Nephron (organoid): ENCODE measurements around the gene CIT.

ENCODE experiments used
- H3K27ac Mint-ChIP-seq, 3 experiments: 2 replicates each; pipeline ENCODE4 v1.8.0; 2020; ENCODE audit warnings: mixed read lengths in 3 of 3, mild to moderate bottlenecking in 2 of 3, moderate library complexity in 1 of 3
- H3K27me3 Mint-ChIP-seq: 2 replicates; pipeline ENCODE4 v1.8.0; 2021; ENCODE audit warnings: low read depth, mild to moderate bottlenecking, moderate library complexity, mixed read lengths
- H3K36me3 Mint-ChIP-seq: 2 replicates; pipeline ENCODE4 v1.8.0; 2020; ENCODE audit warnings: low read depth, mixed read lengths
- H3K4me1 Mint-ChIP-seq: 2 replicates; pipeline ENCODE4 v1.8.0; 2020; ENCODE audit warnings: mixed read lengths
- H3K4me3 Mint-ChIP-seq, 3 experiments: 2 replicates each; pipeline ENCODE4 v1.8.0; 2020; ENCODE audit warnings: mild to moderate bottlenecking in 3 of 3, mixed read lengths in 3 of 3, moderate library complexity in 2 of 3
- H3K9me3 Mint-ChIP-seq: 2 replicates; pipeline ENCODE4 v1.8.0; 2020; ENCODE audit warnings: mixed read lengths
- CTCF ChIP-seq, 3 experiments: fragments of 200-600 bp; sonication (generic); IDR thresholded peaks; one replicate each; pipeline ENCODE4 v1.5.0; 2021; ENCODE audit warnings: antibody characterized with exemption in 3 of 3; ENCODE audit not compliant: unreplicated experiment in 3 of 3

CIT gene

GRCh38 chr12:119714614-119715267 is 162.4 kb downstream of the CIT start:
- H3K36me3 Mint-ChIP-seq: peaks cover 68% of the 10 kb centered on the region
- no peak overlapping the region for H3K4me3 Mint-ChIP-seq
- TF ChIP-seq CTCF (IDR thresholded peaks at IDR 0.05; ENCODE audit: unreplicated experiment in 3 of 3): no peak
- no peaks in the 10 kb centered on the region for H3K27me3 Mint-ChIP-seq
- peaks cover 13% of the 10 kb centered on the region for H3K4me1 Mint-ChIP-seq
- H3K27ac Mint-ChIP-seq: peak overlapping the region in 1 of 3 experiments; percentile 96
- H3K9me3 Mint-ChIP-seq: no peaks in the 10 kb centered on the region

DNA sequence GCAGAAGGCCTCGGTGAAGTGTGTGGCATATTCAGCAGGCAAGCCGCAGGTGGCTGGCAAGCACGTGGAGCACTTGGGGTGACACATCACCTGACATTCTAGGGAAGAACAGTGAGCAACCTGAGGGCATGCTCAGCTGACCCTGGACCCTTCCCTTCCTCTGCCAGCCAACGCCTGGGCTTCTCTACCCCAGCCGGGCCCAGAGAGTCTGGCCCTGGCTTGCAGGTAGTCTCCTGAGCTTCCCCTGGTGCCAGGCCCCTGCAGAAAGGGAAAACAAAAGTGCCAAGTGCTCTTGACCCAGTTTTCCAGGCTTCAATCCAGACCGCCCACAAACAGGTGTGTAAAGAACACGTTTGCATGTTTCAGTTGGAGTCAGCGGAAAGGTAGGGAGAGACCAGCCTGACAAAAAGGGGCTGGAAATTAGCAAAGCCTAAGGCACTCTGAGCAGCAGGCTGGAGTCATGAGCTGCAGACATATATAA is 163.5 kb downstream of the CIT start:
- Mint-ChIP-seq H3K4me3 (no peak overlapping the region), H3K4me1 (peaks cover 13% of the 10 kb centered on the region), H3K27ac (peak overlapping the region in 1 of 3 experiments; percentile 96), H3K9me3 (no peaks in the 10 kb centered on the region), H3K27me3 (no peaks in the 10 kb centered on the region), H3K36me3 (peaks cover 72% of the 10 kb centered on the region)
- no peak for TF ChIP-seq CTCF (IDR thresholded peaks at IDR 0.05; ENCODE audit: unreplicated experiment in 3 of 3)

GRCh38 chr12:119712721-119713120 is 164.4 kb downstream of the CIT start:
- H3K4me3 Mint-ChIP-seq: no peak overlapping the region
- no peaks in the 10 kb centered on the region for H3K9me3 Mint-ChIP-seq
- H3K36me3 Mint-ChIP-seq: peaks cover 70% of the 10 kb centered on the region
- H3K4me1 Mint-ChIP-seq: peaks cover 13% of the 10 kb centered on the region
- H3K27me3 Mint-ChIP-seq: no peaks in the 10 kb centered on the region
- TF ChIP-seq CTCF (IDR thresholded peaks at IDR 0.05; ENCODE audit: unreplicated experiment in 3 of 3): no peak
- peak overlapping the region in 1 of 3 experiments; percentile 96 for H3K27ac Mint-ChIP-seq

- H3K36me3 Mint-ChIP-seq: peaks cover 75% of the 10 kb centered on the region
- TF ChIP-seq CTCF (IDR thresholded peaks at IDR 0.05; ENCODE audit: unreplicated experiment in 3 of 3): no peak
- H3K9me3 Mint-ChIP-seq: no peaks in the 10 kb centered on the region
These were observed 165.4 kb downstream of the CIT start for GRCh38 chr12:119711693-119712092.

GRCh38 chr12:119710965-119711551 is 166.1 kb downstream of the CIT start:
- peaks cover 75% of the 10 kb centered on the region for H3K36me3 Mint-ChIP-seq
- no peaks in the 10 kb centered on the region for H3K27me3 Mint-ChIP-seq
- peaks cover 9% of the 10 kb centered on the region for H3K4me1 Mint-ChIP-seq
- H3K9me3 Mint-ChIP-seq: no peaks in the 10 kb centered on the region
- no peak for TF ChIP-seq CTCF (IDR thresholded peaks at IDR 0.05; ENCODE audit: unreplicated experiment in 3 of 3)
- peak overlapping the region; percentile 95 to 97 (median 96) for H3K27ac Mint-ChIP-seq
- peak overlapping the region in 1 of 3 experiments; percentile 20 for H3K4me3 Mint-ChIP-seq

More at GRCh38 chr12:119711693-119712092, 165.4 kb downstream of the CIT start:
- Mint-ChIP-seq H3K27ac (peak overlapping the region; percentile 95 to 97 (median 96)), H3K4me1 (peaks cover 12% of the 10 kb centered on the region), H3K4me3 (no peak overlapping the region), H3K27me3 (no peaks in the 10 kb centered on the region)
